Activated CD4-positive, alpha-beta T cell treated with anti-CD3 and anti-CD28 coated beads, Interleukin-2, amount 10 ng/mL, durations not matched to agents 24 days and 14 days (primary cell): ENCODE measurements around the gene CYP21A2. TPM values are rescaled to one million over a fixed set of nuclear protein-coding genes. Genes with fewer than 3 reads are reported as not detected.
"Not testable (repeated sequence)": the region's sequence is repeated elsewhere in the genome, so short reads cannot be mapped to it uniquely, and the experiment has no call there.

Source experiments
- DNase-seq: peaks from one replicate; pipeline ENCODE4 v3.0.0; 2022
- H3K27ac Mint-ChIP-seq: one replicate; pipeline ENCODE4 v1.8.0; 2022; ENCODE audit warnings: mild to moderate bottlenecking, mixed read lengths
- H3K27me3 Mint-ChIP-seq: one replicate; pipeline ENCODE4 v1.8.0; 2022; ENCODE audit warnings: mixed read lengths
- H3K36me3 Mint-ChIP-seq: one replicate; pipeline ENCODE4 v1.8.0; 2022; ENCODE audit warnings: low read depth, mild to moderate bottlenecking, mixed read lengths
- H3K4me1 Mint-ChIP-seq: one replicate; pipeline ENCODE4 v1.8.0; 2021; ENCODE audit warnings: mixed read lengths
- H3K4me3 Mint-ChIP-seq: one replicate; pipeline ENCODE4 v1.8.0; 2022; ENCODE audit warnings: mild to moderate bottlenecking, moderate library complexity, mixed read lengths
- H3K9me3 Mint-ChIP-seq: one replicate; pipeline ENCODE4 v1.8.0; 2021; ENCODE audit warnings: mixed read lengths
- intact Hi-C: fragments of 100-400 bp; cut with micrococcal nuclease; formaldehyde crosslinking; loops from one replicate; pipeline ENCODE4 v1.15.1; 2023
- total RNA-seq: library from RNA; stranded (reverse); gene quantifications from 2 replicates; pipeline ENCODE4 v1.2.3, GENCODE V29; 2022

The CYP21A2 gene
- 0.35 TPM in 1 of 2 replicates, not detected in the other for total RNA-seq

- H3K4me1 Mint-ChIP-seq, DNase-seq, H3K4me3 Mint-ChIP-seq, H3K27ac Mint-ChIP-seq, intact Hi-C loops, H3K36me3 Mint-ChIP-seq, H3K9me3 Mint-ChIP-seq, H3K27me3 Mint-ChIP-seq: not testable (repeated sequence)
Observed at GRCh38 chr6:32037598-32038524, at the start of gene CYP21A2. CYP21A2 (plus strand) TSS chr6:32038415; CDS start chr6:32038423, 8 bp downstream.

- not testable (repeated sequence) for H3K27me3 Mint-ChIP-seq, H3K36me3 Mint-ChIP-seq, H3K27ac Mint-ChIP-seq
Observed at GRCh38 chr6:31989363-31989762, 48.9 kb upstream of the CYP21A2 start.

GRCh38 chr6:31994421-31994820, 43.8 kb upstream of the CYP21A2 start:
- peak; percentile 25 for DNase-seq
- H3K36me3 Mint-ChIP-seq, H3K9me3 Mint-ChIP-seq, intact Hi-C loops, H3K4me3 Mint-ChIP-seq, H3K27me3 Mint-ChIP-seq, H3K4me1 Mint-ChIP-seq, H3K27ac Mint-ChIP-seq: not testable (repeated sequence)

More at GRCh38 chr6:31989363-31989762, 48.9 kb upstream of the CYP21A2 start:
- H3K9me3 Mint-ChIP-seq, DNase-seq, H3K4me3 Mint-ChIP-seq, H3K4me1 Mint-ChIP-seq, intact Hi-C loops: not testable (repeated sequence)

- H3K27me3 Mint-ChIP-seq, H3K4me3 Mint-ChIP-seq, H3K4me1 Mint-ChIP-seq, H3K36me3 Mint-ChIP-seq, intact Hi-C loops, H3K9me3 Mint-ChIP-seq, H3K27ac Mint-ChIP-seq: not testable (repeated sequence)
- peak; percentile 13 for DNase-seq
Observed at GRCh38 chr6:31996385-31996784, 41.8 kb upstream of the CYP21A2 start.

GRCh38 chr6:32002546-32003268, 35.5 kb upstream of the CYP21A2 start:
- H3K36me3 Mint-ChIP-seq, H3K27me3 Mint-ChIP-seq: not testable (repeated sequence)

GRCh38 chr6:32003301-32003700, 34.9 kb upstream of the CYP21A2 start:
- DNase-seq, intact Hi-C loops, H3K4me1 Mint-ChIP-seq, H3K27me3 Mint-ChIP-seq, H3K27ac Mint-ChIP-seq, H3K4me3 Mint-ChIP-seq, H3K36me3 Mint-ChIP-seq, H3K9me3 Mint-ChIP-seq: not testable (repeated sequence)

More at GRCh38 chr6:32002546-32003268, 35.5 kb upstream of the CYP21A2 start:
- H3K27ac Mint-ChIP-seq, intact Hi-C loops, DNase-seq, H3K9me3 Mint-ChIP-seq, H3K4me1 Mint-ChIP-seq, H3K4me3 Mint-ChIP-seq: not testable (repeated sequence)

- H3K27me3 Mint-ChIP-seq, H3K4me3 Mint-ChIP-seq, H3K36me3 Mint-ChIP-seq, intact Hi-C loops, H3K27ac Mint-ChIP-seq, H3K9me3 Mint-ChIP-seq, H3K4me1 Mint-ChIP-seq: not testable (repeated sequence)
- peak; percentile 1 for DNase-seq
Observed at GRCh38 chr6:32004393-32004792, 33.8 kb upstream of the CYP21A2 start.

- H3K27ac Mint-ChIP-seq, H3K4me3 Mint-ChIP-seq, H3K9me3 Mint-ChIP-seq, intact Hi-C loops, H3K36me3 Mint-ChIP-seq, H3K4me1 Mint-ChIP-seq, H3K27me3 Mint-ChIP-seq: not testable (repeated sequence)
- DNase-seq = peak; percentile 27
Observed at GRCh38 chr6:32004864-32005537, 33.2 kb upstream of the CYP21A2 start.

GRCh38 chr6:32005538-32005880, 32.7 kb upstream of the CYP21A2 start:
- H3K4me3 Mint-ChIP-seq, intact Hi-C loops, H3K27me3 Mint-ChIP-seq, H3K9me3 Mint-ChIP-seq, H3K4me1 Mint-ChIP-seq, H3K36me3 Mint-ChIP-seq, H3K27ac Mint-ChIP-seq: not testable (repeated sequence)
- peak; percentile 15 for DNase-seq

- H3K36me3 Mint-ChIP-seq, intact Hi-C loops, H3K27me3 Mint-ChIP-seq, H3K9me3 Mint-ChIP-seq, H3K4me1 Mint-ChIP-seq, H3K27ac Mint-ChIP-seq, H3K4me3 Mint-ChIP-seq: not testable (repeated sequence)
- DNase-seq = peak; percentile 30
Observed at GRCh38 chr6:32005991-32006529, 32.2 kb upstream of the CYP21A2 start.

- intact Hi-C loops, H3K9me3 Mint-ChIP-seq, H3K4me1 Mint-ChIP-seq, H3K27me3 Mint-ChIP-seq, H3K36me3 Mint-ChIP-seq, H3K27ac Mint-ChIP-seq, H3K4me3 Mint-ChIP-seq: not testable (repeated sequence)
- peak; percentile 31 for DNase-seq
Observed at GRCh38 chr6:32007086-32007485, 31.1 kb upstream of the CYP21A2 start.

GRCh38 chr6:32008037-32008436, 30.2 kb upstream of the CYP21A2 start:
- not testable (repeated sequence) for H3K36me3 Mint-ChIP-seq, H3K27ac Mint-ChIP-seq, DNase-seq

GRCh38 chr6:32008616-32009015, 29.6 kb upstream of the CYP21A2 start:
- H3K27ac Mint-ChIP-seq, H3K4me3 Mint-ChIP-seq, H3K9me3 Mint-ChIP-seq, H3K36me3 Mint-ChIP-seq, H3K27me3 Mint-ChIP-seq, intact Hi-C loops, H3K4me1 Mint-ChIP-seq: not testable (repeated sequence)
- peak; percentile 7 for DNase-seq

More at GRCh38 chr6:32008037-32008436, 30.2 kb upstream of the CYP21A2 start:
- H3K27me3 Mint-ChIP-seq, H3K4me1 Mint-ChIP-seq, intact Hi-C loops, H3K9me3 Mint-ChIP-seq, H3K4me3 Mint-ChIP-seq: not testable (repeated sequence)

GRCh38 chr6:32009537-32009936, 28.7 kb upstream of the CYP21A2 start:
- DNase-seq = peak; percentile 5
- H3K36me3 Mint-ChIP-seq, H3K4me3 Mint-ChIP-seq, intact Hi-C loops, H3K9me3 Mint-ChIP-seq, H3K27ac Mint-ChIP-seq, H3K27me3 Mint-ChIP-seq, H3K4me1 Mint-ChIP-seq: not testable (repeated sequence)
